Measurements from ENCODE around the gene MYMX.

Gene MYMX

GRCh38 chr6:44176130-44176761 lies 40.5 kb upstream of the MYMX start:
- no peak for DNase-seq (ENCODE audit: extremely low read depth, low read depth)

DNA sequence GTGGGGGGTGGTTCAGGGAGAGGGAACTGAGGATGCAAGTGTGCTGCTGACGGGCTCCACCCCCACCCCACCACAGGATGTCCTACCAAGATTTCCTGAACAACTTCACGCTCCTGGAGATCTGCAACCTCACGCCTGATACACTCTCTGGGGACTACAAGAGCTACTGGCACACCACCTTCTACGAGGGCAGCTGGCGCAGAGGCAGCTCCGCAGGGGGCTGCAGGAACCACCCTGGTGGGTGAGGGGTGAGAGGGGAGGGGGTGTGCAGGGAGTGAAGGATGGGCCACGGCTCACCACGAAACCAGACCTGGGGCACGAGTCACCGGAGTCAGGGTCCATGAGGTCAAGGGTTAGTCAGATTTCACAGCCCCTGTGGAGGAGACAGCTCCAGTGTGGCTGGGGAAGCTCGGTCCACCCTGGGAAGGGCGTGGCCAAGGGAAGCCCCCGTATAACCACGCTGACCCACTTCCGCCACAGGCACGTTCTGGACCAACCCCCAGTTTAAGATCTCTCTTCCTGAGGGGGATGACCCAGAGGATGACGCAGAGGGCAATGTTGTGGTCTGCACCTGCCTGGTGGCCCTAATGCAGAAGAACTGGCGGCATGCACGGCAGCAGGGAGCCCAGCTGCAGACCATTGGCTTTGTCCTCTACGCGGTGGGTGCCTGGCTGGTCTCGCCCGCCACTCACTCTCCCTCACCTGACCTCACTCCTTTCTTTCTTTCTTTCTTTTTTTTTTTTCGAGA lies 39.8 kb upstream of the MYMX start:
- TF ChIP-seq CTCF (IDR thresholded peaks at IDR 0.05; ENCODE audit: low read depth, low read length, missing control alignments), result no peak
- H3K4me3 ChIP-seq (replicated peaks; ENCODE audit: low read depth, low read length), result no peak overlapping the region
- DNase-seq (ENCODE audit: extremely low read depth, low read depth), result no peak

More at GRCh38 chr6:44176130-44176761, 40.5 kb upstream of the MYMX start:
- no peak overlapping the region for H3K4me3 ChIP-seq (replicated peaks; ENCODE audit: low read depth, low read length)
- no peak for TF ChIP-seq CTCF (IDR thresholded peaks at IDR 0.05; ENCODE audit: low read depth, low read length, missing control alignments)

GRCh38 chr6:44177691-44178423 lies 38.9 kb upstream of the MYMX start:
- no peak for DNase-seq (ENCODE audit: extremely low read depth, low read depth)
- no peak for TF ChIP-seq CTCF (IDR thresholded peaks at IDR 0.05; ENCODE audit: low read depth, low read length, missing control alignments)
- H3K4me3 ChIP-seq (replicated peaks; ENCODE audit: low read depth, low read length), result no peak overlapping the region

DNA sequence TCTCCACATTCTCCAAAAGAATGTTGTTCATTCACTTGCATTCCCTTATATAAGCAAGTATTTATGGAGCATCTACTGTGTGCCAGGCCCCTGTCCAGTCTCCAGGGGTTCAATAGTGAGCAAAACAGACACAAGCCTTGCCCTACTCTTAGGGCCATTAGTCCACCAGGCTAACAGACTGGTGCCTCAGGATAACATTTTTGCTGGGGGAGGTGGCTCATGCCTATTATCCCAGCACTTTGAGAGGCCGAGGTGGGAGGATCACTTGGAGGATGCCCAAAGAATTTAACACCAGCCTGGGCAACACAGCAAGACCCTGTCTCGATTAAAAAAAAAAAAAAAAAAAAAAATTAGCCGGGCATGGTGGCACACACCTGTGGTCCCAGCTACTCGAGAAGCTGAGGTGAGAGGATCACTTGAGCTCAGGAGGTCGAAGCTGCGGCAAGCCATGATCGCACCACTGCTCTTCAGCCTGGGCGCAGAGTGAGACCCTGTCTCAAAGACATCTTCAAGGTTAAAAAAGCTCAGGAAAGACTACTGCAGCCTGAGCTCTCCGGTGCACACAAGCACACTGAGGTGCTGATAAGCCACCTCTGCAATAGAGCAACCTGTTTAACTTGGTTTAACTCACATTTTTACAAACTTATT lies 38.2 kb upstream of the MYMX start:
- DNase-seq (ENCODE audit: extremely low read depth, low read depth), result no peak
- no peak overlapping the region for H3K4me3 ChIP-seq (replicated peaks; ENCODE audit: low read depth, low read length)
- no peak for TF ChIP-seq CTCF (IDR thresholded peaks at IDR 0.05; ENCODE audit: low read depth, low read length, missing control alignments)

GRCh38 chr6:44179072-44179536 lies 37.6 kb upstream of the MYMX start:
- no peak for TF ChIP-seq CTCF (IDR thresholded peaks at IDR 0.05; ENCODE audit: low read depth, low read length, missing control alignments)
- H3K4me3 ChIP-seq (replicated peaks; ENCODE audit: low read depth, low read length), result no peak overlapping the region
- no peak for DNase-seq (ENCODE audit: extremely low read depth, low read depth)

GRCh38 chr6:44179648-44180047 lies 37.1 kb upstream of the MYMX start:
- no peak for DNase-seq (ENCODE audit: extremely low read depth, low read depth)
- no peak overlapping the region for H3K4me3 ChIP-seq (replicated peaks; ENCODE audit: low read depth, low read length)
- no peak for TF ChIP-seq CTCF (IDR thresholded peaks at IDR 0.05; ENCODE audit: low read depth, low read length, missing control alignments)
